Endothelial cell of umbilical vein (primary cell): Measurements from ENCODE around the gene CCDC12. TPM values are rescaled to one million over a fixed set of nuclear protein-coding genes. Genes with fewer than 3 reads are reported as not detected.

Experiments
- BruUV-seq: library from RNA; stranded (reverse); fragments of 400-500 nt; replicated peaks from 2 replicates; lab custom pipeline; 2021; lab: Mats Ljungman, UMichigan
- CTCF ChIA-PET: fragments of 300-600, 350-600 bp; sonication (Branson Sonifier 250); formaldehyde crosslinking; loops from one replicate; lab custom pipeline; 2021; ENCODE audit warnings: antibody characterized with exemption, inconsistent platforms; lab: Charles Lee
- POLR2A ChIA-PET: fragments of 300-600, 350-600 bp; sonication (Branson Sonifier 250); formaldehyde crosslinking; loops from one replicate; lab custom pipeline; 2021; ENCODE audit warnings: antibody characterized with exemption, inconsistent platforms; lab: Charles Lee
- DNase-seq: peaks from one replicate; pipeline ENCODE4 v3.0.0-alpha.2; 2011; ENCODE audit warnings: low read depth, low spot score
- FAIRE-seq: peaks from 2 replicates; lab custom pipeline; 2011; peaks lifted over from hg19 to GRCh38; lab: Jason Lieb, UNC
- H2AFZ ChIP-seq: 2 replicates; pipeline ENCODE4 v1.6.0; 2012; ENCODE audit warnings: low read depth, low read length, control low read depth, inconsistent platforms
- H3K27ac ChIP-seq: 2 replicates; pipeline ENCODE4 v1.5.1; 2011; ENCODE audit warnings: low read depth, mild to moderate bottlenecking, control low read depth, low read length, moderate library complexity; ENCODE audit not compliant: insufficient read depth
- H3K27me3 ChIP-seq, 2 experiments: 2 replicates each; pipeline versions ENCODE4 v1.6.0 to v1.6.1; 2011; ENCODE audit warnings: low read length in 2 of 2, mixed read lengths in 1 of 2; ENCODE audit not compliant: control insufficient read depth in 2 of 2, insufficient read depth in 2 of 2
- H3K36me3 ChIP-seq, 2 experiments: 2 replicates in 1 of 2; 3 replicates in 1 of 2; pipeline ENCODE4 v1.5.1; 2011; ENCODE audit warnings: low read length in 2 of 2, mild to moderate bottlenecking in 1 of 2, moderate library complexity in 1 of 2; ENCODE audit not compliant: control insufficient read depth in 2 of 2, insufficient read depth in 2 of 2; ENCODE audit errors: extremely low read depth in 1 of 2
- H3K4me1 ChIP-seq: 3 replicates; pipeline ENCODE4 v1.5.1; 2011; ENCODE audit warnings: mild to moderate bottlenecking, low read length; ENCODE audit not compliant: control insufficient read depth, insufficient read depth; ENCODE audit errors: extremely low read depth
- H3K4me2 ChIP-seq: 2 replicates; pipeline ENCODE4 v1.6.1; 2011; ENCODE audit warnings: low read length, control low read depth, mixed read lengths; ENCODE audit not compliant: insufficient read depth
- H3K4me3 ChIP-seq, 3 experiments: fragments of 200-600 bp in 1 of 3; sonication (generic), shearing (Covaris generic) in 1 of 3; replicated peaks in 1 of 3; 2 replicates each; pipeline ENCODE4 v1.5.1; 2011 to 2016; ENCODE audit warnings: control low read depth in 3 of 3, low read length in 3 of 3, mild to moderate bottlenecking in 2 of 3, inconsistent platforms in 1 of 3, low read depth in 1 of 3, moderate library complexity in 1 of 3; ENCODE audit not compliant: insufficient read depth in 1 of 3
- H3K79me2 ChIP-seq: 2 replicates; pipeline ENCODE4 v1.6.0; 2012; ENCODE audit warnings: low read length, inconsistent platforms; ENCODE audit not compliant: control insufficient read depth, insufficient read depth
- H3K9ac ChIP-seq: replicated peaks from 2 replicates; pipeline ENCODE3; 2011; ENCODE audit warnings: low read length, control low read depth; ENCODE audit not compliant: insufficient read depth; ENCODE audit errors: extremely low read depth
- H3K9me1 ChIP-seq: replicated peaks from 3 replicates; pipeline ENCODE4 v1.6.0; 2011; ENCODE audit warnings: mild to moderate bottlenecking, low read length; ENCODE audit not compliant: control insufficient read depth, insufficient read depth; ENCODE audit errors: extremely low read depth
- H3K9me3 ChIP-seq: replicated peaks from 2 replicates; pipeline ENCODE4 v1.5.1; 2012; ENCODE audit warnings: low read length, inconsistent platforms; ENCODE audit not compliant: control insufficient read depth, insufficient read depth
- H4K20me1 ChIP-seq: replicated peaks from 2 replicates; pipeline ENCODE3; 2011; ENCODE audit warnings: mild to moderate bottlenecking, low read length; ENCODE audit not compliant: control insufficient read depth, insufficient read depth; ENCODE audit errors: extremely low read depth
- CTCF ChIP-seq, 2 donors: IDR thresholded peaks; 1 replicate in 1 of 2; 2 replicates in 1 of 2; pipeline ENCODE4 v1.5.1; 2011; ENCODE audit warnings: low read length in 2 of 2, mild to moderate bottlenecking in 2 of 2, moderate library complexity in 2 of 2, control low read depth in 1 of 2, inconsistent platforms in 1 of 2, low read depth in 1 of 2; ENCODE audit not compliant: insufficient read depth in 1 of 2; ENCODE audit errors: extremely low read depth in 1 of 2
- EZH2 ChIP-seq: IDR thresholded peaks from 2 replicates; pipeline ENCODE4 v1.6.1; 2012; ENCODE audit warnings: borderline replicate concordance, low read depth, mild to moderate bottlenecking, moderate library complexity, low read length, inconsistent platforms; ENCODE audit not compliant: severe bottlenecking
- FOS ChIP-seq: IDR thresholded peaks from 2 replicates; pipeline ENCODE4 v1.6.1; 2011; ENCODE audit warnings: mild to moderate bottlenecking, low read length, moderate library complexity, borderline replicate concordance; ENCODE audit not compliant: insufficient read depth
- GATA2 ChIP-seq: IDR thresholded peaks from 2 replicates; pipeline ENCODE4 v1.7.0; 2011; ENCODE audit warnings: low read depth, mild to moderate bottlenecking, moderate library complexity, mixed read lengths, low read length; ENCODE audit not compliant: insufficient read length, insufficient read depth
- JUN ChIP-seq: IDR thresholded peaks from 2 replicates; pipeline ENCODE4 v1.6.1; 2011; ENCODE audit warnings: borderline replicate concordance, low read depth; ENCODE audit not compliant: insufficient read length, insufficient read depth
- MAX ChIP-seq: IDR thresholded peaks from 2 replicates; pipeline ENCODE4 v1.6.1; 2011; ENCODE audit not compliant: insufficient read depth, insufficient read length
- POLR2AphosphoS5 ChIP-seq: IDR thresholded peaks from 2 replicates; pipeline ENCODE4 v1.6.1; 2012; ENCODE audit warnings: low read depth, mild to moderate bottlenecking, control low read depth, low read length, moderate library complexity; ENCODE audit not compliant: insufficient read depth
- dilution Hi-C: fragments of 300-500 bp; cut with MboI; formaldehyde crosslinking; loops from one replicate; pipeline ENCODE4 v1.15.0; 2019; ENCODE audit warnings: low sequenced_read_pairs; ENCODE audit not compliant: extremely low pct_ligation_motif_present
- intact Hi-C: fragments of 100-400 bp; cut with micrococcal nuclease; formaldehyde crosslinking; loops from one replicate; pipeline ENCODE4 v1.10.0; 2022
- polyA plus RNA-seq, 4 experiments: library from polyadenylated mRNA; depleted of rRNA in 3 of 4; stranded (reverse) in 3 of 4; unstranded in 1 of 4; fragments of >200 nt; gene quantifications; 2 replicates each; pipeline versions ENCODE4 v1.2.1 to v1.2.3, GENCODE V29; 2011 to 2012; ENCODE audit warnings: missing spikeins in 1 of 4
- total RNA-seq: library from RNA; stranded (reverse); gene quantifications from 2 replicates; pipeline ENCODE4 v1.2.3, GENCODE V29; 2021

CCDC12 gene
- total and polyA plus RNA-seq, 2 donors (not counting 3 experiments of a cell fraction or from before 2014, with no cell fraction given), result 35.1 to 50.5 TPM

DNA sequence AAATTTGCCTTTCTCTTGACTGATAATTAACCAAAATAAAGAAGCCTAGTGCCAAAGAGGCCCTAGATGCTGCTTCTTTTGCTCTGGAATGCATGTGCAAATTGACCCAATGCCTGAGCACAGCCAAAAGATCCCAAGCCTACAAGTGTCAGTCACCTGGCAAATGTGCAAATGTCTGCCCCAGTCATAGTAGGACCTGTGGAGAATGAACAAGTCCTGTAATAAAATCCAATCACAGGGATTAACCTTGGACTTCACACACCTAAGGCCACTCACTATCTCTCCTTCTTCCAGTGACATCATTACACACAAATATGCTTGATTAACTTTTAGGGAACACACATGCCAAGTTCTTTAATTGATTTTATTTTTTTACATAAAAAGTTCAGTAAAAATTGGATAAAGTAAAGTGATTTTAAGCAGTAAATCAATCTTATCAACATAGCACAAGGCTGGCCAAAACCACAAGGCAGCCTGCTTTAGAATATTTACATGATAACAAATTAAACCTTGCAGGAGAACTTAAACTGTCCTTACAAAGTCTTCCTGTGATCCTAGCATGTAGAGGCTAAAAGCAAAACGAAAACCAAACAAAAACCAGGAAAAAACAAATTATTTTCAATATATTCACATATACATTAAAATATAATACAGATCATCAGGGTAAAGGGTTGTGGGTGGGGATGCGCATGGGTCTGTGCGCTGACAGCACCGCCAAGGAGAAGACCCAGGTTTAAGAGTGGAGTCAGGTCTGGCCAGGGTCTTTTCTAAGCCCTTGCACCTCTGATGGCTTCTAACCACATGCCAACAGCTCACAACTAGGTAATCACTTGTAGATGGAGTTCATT lies 39.8 kb upstream of the CCDC12 start:
- intact Hi-C loops (loop anchor here (10.0 kb wide), 1 partner anchor 358 kb away; no protein-coding TSS in a partner anchor), dilution Hi-C loops (no loop called here)
- TF ChIP-seq GATA2 (no peak), EZH2 (no peak), MAX (no peak), POLR2AphosphoS5 (no peak), CTCF (IDR thresholded peaks at IDR 0.05; ENCODE audit: extremely low read depth in 1 of 2, insufficient read depth in 1 of 2, low read depth in 1 of 2, low read length in 2 of 2) (no peak), FOS (no peak), JUN (no peak)
- BruUV-seq, result TSS peak; percentile 57
- Histone ChIP-seq H3K9me3 (no peaks in the 10 kb centered on the region), H3K79me2 (no peaks in the 10 kb centered on the region), H3K4me1 (peaks cover 11% of the 10 kb centered on the region), H3K4me2 (no peak overlapping the region), H3K27ac (peak overlapping the region; percentile 6), H3K9me1 (no peaks in the 10 kb centered on the region), H3K9ac (no peak overlapping the region), H3K4me3 (no peak overlapping the region), H4K20me1 (no peaks in the 10 kb centered on the region), H3K27me3 (no peaks in the 10 kb centered on the region), H2AFZ (no peak overlapping the region), H3K36me3 (peaks cover 6 to 19% of the 10 kb centered on the region in 2 experiments)
- no peak for FAIRE-seq
- DNase-seq, result no peak
- POLR2A ChIA-PET, result no interaction called here
- CTCF ChIA-PET, result no interaction called here
